Brain microvascular endothelial cell (primary cell): ENCODE measurements around the gene TMEM232.

Experiments
- DNase-seq: peaks from one replicate; pipeline ENCODE4 v3.0.0-alpha.2; 2020
- H3K27ac ChIP-seq: fragments of 250-450 bp; sonication (Bioruptor Pico); 2 replicates; pipeline ENCODE4 v1.5.1; 2020; ENCODE audit warnings: mild to moderate bottlenecking, moderate library complexity
- H3K27me3 ChIP-seq: fragments of 250-450 bp; sonication (Bioruptor Pico); replicated peaks from 2 replicates; pipeline ENCODE4 v1.5.1; 2020; ENCODE audit warnings: mild to moderate bottlenecking
- H3K36me3 ChIP-seq: fragments of 250-450 bp; sonication (Bioruptor Pico); replicated peaks from 2 replicates; pipeline ENCODE4 v1.5.1; 2020; ENCODE audit warnings: mild to moderate bottlenecking
- H3K4me3 ChIP-seq: 2 replicates; pipeline ENCODE4 v1.5.1; 2011; ENCODE audit warnings: low read depth, mild to moderate bottlenecking, control low read depth, low read length, moderate library complexity
- CTCF ChIP-seq: IDR thresholded peaks from 2 replicates; pipeline ENCODE4 v1.5.1; 2011; ENCODE audit warnings: low read depth, mild to moderate bottlenecking, moderate library complexity, low read length, control low read depth, inconsistent platforms; ENCODE audit errors: missing control alignments
- in situ Hi-C: cut with HindIII; loops from 2 replicates; pipeline ENCODE4 v1.10.0; 2017; ENCODE audit warnings: low sequenced_read_pairs, low pct_ligation_motif_present

The TMEM232 gene

GRCh38 chr5:110653231-110653970 lies 73.1 kb downstream of the TMEM232 start:
- TF ChIP-seq CTCF, result no peak
- Histone ChIP-seq H3K4me3 (no peak overlapping the region), H3K27ac (no peak overlapping the region), H3K36me3 (no peaks in the 10 kb centered on the region), H3K27me3 (no peaks in the 10 kb centered on the region)
- in situ Hi-C loops, result no loop called here
- no peak for DNase-seq

DNA sequence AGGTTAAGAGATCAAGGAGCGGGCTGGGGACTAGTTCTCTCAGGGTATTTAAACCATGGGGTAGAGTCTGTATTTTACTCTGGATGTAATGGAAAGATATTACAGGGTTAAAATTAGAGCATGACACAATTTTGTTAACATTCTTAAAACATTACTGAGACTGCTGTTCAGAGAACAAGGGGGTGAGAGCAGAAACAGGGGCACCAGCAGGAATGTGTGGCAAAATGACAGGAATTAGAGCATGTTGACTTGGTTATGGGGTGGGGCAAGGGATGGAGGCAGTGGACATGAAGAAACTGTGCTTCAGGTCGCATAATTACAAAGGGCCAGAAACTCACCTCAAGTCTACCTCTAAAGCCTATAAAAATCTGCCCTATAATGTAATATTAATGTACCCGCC lies 75.0 kb downstream of the TMEM232 start:
- in situ Hi-C loops, result no loop called here
- no peak for TF ChIP-seq CTCF
- Histone ChIP-seq H3K27me3 (no peaks in the 10 kb centered on the region), H3K36me3 (no peaks in the 10 kb centered on the region), H3K27ac (no peak overlapping the region), H3K4me3 (no peak overlapping the region)
- DNase-seq, result peak; percentile 4

DNA sequence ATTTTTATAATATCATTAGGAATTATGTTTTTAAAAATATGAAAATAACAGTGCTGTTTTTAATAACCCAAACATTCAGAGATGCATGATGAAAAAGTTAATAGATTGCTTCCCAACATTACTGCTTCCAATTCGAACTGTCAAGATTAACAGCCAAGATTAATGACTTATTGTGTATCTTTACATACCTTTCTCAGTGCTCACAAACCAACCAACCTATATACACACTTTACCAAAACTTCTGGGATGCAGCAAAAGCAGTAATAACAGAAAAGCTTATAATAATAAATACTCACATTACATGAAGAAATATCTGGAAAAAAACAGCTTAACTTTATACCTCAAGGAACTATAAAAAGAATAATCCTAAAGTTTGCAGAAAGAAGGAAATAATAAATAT lies 82.1 kb downstream of the TMEM232 start:
- H3K27me3 ChIP-seq, result no peaks in the 10 kb centered on the region
- no peaks in the 10 kb centered on the region for H3K36me3 ChIP-seq
- no peak for DNase-seq
- H3K27ac ChIP-seq, result no peak overlapping the region
- no peak for TF ChIP-seq CTCF
- no peak overlapping the region for H3K4me3 ChIP-seq
- in situ Hi-C loops, result no loop called here

- H3K27ac ChIP-seq, result no peak overlapping the region
- no peak for TF ChIP-seq CTCF
- no peak for DNase-seq
- in situ Hi-C loops, result no loop called here
- H3K4me3 ChIP-seq, result no peak overlapping the region
- H3K36me3 ChIP-seq, result no peaks in the 10 kb centered on the region
- H3K27me3 ChIP-seq, result no peaks in the 10 kb centered on the region
Measured at GRCh38 chr5:110638970-110639902, 87.2 kb downstream of the TMEM232 start.

DNA sequence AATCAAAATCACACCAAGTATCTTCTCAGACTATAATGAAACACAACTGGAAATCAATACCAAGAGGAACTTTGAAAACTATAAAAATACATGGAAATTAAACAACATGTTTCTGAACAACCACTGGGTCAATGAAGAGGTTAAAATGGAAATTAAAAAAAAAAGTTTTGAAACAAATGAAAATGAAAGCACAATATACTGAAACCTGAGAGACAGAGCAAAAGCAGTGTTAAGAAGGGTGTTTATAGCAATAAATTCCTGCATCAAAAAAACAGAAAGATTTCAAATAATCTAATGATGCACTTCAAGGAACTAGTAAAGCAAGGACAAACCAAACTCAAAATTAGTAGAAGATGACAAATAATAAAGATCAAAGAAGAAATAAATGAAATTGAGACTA lies 92.0 kb downstream of the TMEM232 start:
- no peak overlapping the region for H3K27ac ChIP-seq
- no peak for DNase-seq
- H3K36me3 ChIP-seq, result no peaks in the 10 kb centered on the region
- H3K27me3 ChIP-seq, result no peaks in the 10 kb centered on the region
- no peak overlapping the region for H3K4me3 ChIP-seq
- TF ChIP-seq CTCF, result no peak
- in situ Hi-C loops, result no loop called here
